Natural killer cell (primary cell): ENCODE results near the gene IFTAP. TPM values are rescaled to one million over a fixed set of nuclear protein-coding genes. Genes with fewer than 3 reads are reported as not detected.

Experiments
- ATAC-seq, 3 donors: fragments of 150-1000 bp in 2 of 3; fragments of 200-7000 bp in 1 of 3; cut with Tn5 transposase; 1 replicate in 1 of 3; 2 replicates in 2 of 3; pipeline ENCODE4 v1.10.0; 2021; ENCODE audit warnings: mild to moderate bottlenecking in 2 of 3, moderate library complexity in 2 of 3
- DNase-seq, 2 donors: peaks; one replicate each; pipeline versions ENCODE4 v3.0.0 to v3.0.0-alpha.2; 2013 to 2021; ENCODE audit warnings: mixed read lengths in 1 of 2
- H3K27ac ChIP-seq: one replicate; pipeline ENCODE4 v1.5.1; 2013; ENCODE audit warnings: mild to moderate bottlenecking, low read length
- H3K27me3 ChIP-seq: one replicate; pipeline ENCODE4 v1.6.1; 2013; ENCODE audit warnings: low read length; ENCODE audit not compliant: control insufficient read depth, insufficient read depth
- H3K36me3 ChIP-seq: one replicate; pipeline ENCODE4 v1.6.1; 2013; ENCODE audit warnings: low read length; ENCODE audit not compliant: control insufficient read depth, insufficient read depth
- H3K4me1 ChIP-seq: one replicate; pipeline ENCODE4 v1.6.1; 2013; ENCODE audit warnings: low read length; ENCODE audit not compliant: control insufficient read depth, insufficient read depth
- H3K4me3 ChIP-seq: one replicate; pipeline ENCODE4 v1.5.1; 2013; ENCODE audit warnings: low read length
- H3K9me3 ChIP-seq: one replicate; pipeline ENCODE4 v1.6.1; 2013; ENCODE audit warnings: low read length; ENCODE audit not compliant: control insufficient read depth, insufficient read depth
- H3K27ac Mint-ChIP-seq, 2 donors: one replicate each; pipeline ENCODE4 v1.8.0; 2022; ENCODE audit warnings: mild to moderate bottlenecking in 2 of 2, mixed read lengths in 2 of 2, moderate library complexity in 1 of 2
- H3K27me3 Mint-ChIP-seq, 2 donors: one replicate each; pipeline ENCODE4 v1.8.0; 2022; ENCODE audit warnings: low read depth in 2 of 2, mixed read lengths in 2 of 2
- H3K36me3 Mint-ChIP-seq: one replicate; pipeline ENCODE4 v1.8.0; 2022; ENCODE audit warnings: mixed read lengths
- H3K4me1 Mint-ChIP-seq, 2 donors: one replicate each; pipeline ENCODE4 v1.8.0; 2022; ENCODE audit warnings: mixed read lengths in 2 of 2
- H3K4me3 Mint-ChIP-seq: one replicate; pipeline ENCODE4 v1.8.0; 2022; ENCODE audit warnings: mild to moderate bottlenecking, moderate library complexity, mixed read lengths
- H3K9me3 Mint-ChIP-seq, 2 donors: one replicate each; pipeline ENCODE4 v1.8.0; 2022; ENCODE audit warnings: mixed read lengths in 2 of 2
- WGBS: methylation state at CpG from one replicate; pipeline ENCODE4 v1.1.7; 2013; ENCODE audit warnings: missing lambda C conversion rate; ENCODE audit not compliant: insufficient coverage; 5-methylcytosine and 5-hydroxymethylcytosine counted together
- intact Hi-C: fragments of 100-400 bp; cut with micrococcal nuclease; formaldehyde crosslinking; loops from one replicate; pipeline ENCODE4 v1.14.2; 2022
- total RNA-seq, 4 donors: library from RNA; stranded (reverse); fragments of 120-200 nt in 1 of 4; gene quantifications; one replicate each; pipeline versions ENCODE4 v1.2.3 to v1.2.4, GENCODE V29; 2013 to 2022
- TF ChIP-seq, protein P1 (sequence below): fragments of 200-600 bp; IDR thresholded peaks from one replicate; pipeline ENCODE4 v1.8.0; 2022; ENCODE audit warnings: antibody characterized with exemption

IFTAP gene
- total RNA-seq, 3 donors from 2014 or later (not counting 1 experiment from before 2014, with no cell fraction given): 0.94 to 1.9 (median 1.8) TPM

DNA sequence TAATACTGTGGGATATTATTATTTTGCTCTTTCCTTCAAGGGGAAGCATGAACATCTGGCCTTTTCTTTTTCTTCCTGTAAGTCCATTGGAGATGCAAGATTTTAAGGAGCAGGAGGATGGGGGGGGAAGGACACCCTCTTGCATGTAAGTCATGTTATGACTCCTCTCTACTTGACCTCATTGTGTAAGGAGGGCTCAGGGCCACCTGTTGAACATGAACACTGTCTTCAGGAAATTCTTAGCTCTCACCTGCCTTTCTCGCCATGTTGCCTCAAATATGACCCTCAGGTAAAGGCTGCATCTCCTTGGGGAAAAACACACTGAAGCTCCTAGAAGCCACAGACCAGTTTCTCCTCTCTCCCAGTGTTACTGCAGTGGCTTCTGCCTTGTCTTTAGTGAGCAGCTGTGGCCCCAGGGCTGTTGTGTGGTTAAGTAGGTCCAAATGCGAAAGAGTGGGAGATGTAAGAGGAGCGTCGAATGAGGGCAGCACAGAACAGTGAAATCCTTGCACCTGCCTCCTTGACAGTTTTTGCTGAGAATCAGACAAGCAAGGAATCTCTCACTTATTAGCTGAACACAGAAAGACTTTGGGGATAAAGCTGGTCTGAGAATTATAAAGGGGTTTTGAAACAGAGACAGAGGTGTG lies 27.8 kb upstream of the IFTAP start:
- whole genome bisulfite sequencing: 69% methylated on average over 4 of the region's 4 CpGs
- no peak overlapping the region for H3K4me3 Mint-ChIP-seq
- Histone ChIP-seq H3K4me1 (peaks cover 4% of the 10 kb centered on the region), H3K27me3 (peaks cover 2% of the 10 kb centered on the region), H3K9me3 (no peaks in the 10 kb centered on the region), H3K36me3 (no peaks in the 10 kb centered on the region), H3K27ac (no peak overlapping the region), H3K4me3 (no peak overlapping the region)
- H3K36me3 Mint-ChIP-seq: no peaks in the 10 kb centered on the region
- no peaks in the 10 kb centered on the region for H3K9me3 Mint-ChIP-seq
- ATAC-seq (no peak), DNase-seq (no peak)
- peaks cover 12 to 14% of the 10 kb centered on the region in 2 donors for H3K4me1 Mint-ChIP-seq
- H3K27me3 Mint-ChIP-seq: peaks cover 16 to 20% of the 10 kb centered on the region in 2 donors
- intact Hi-C loops: no loop called here
- no peak overlapping the region for H3K27ac Mint-ChIP-seq
- TF ChIP-seq, protein P1, sequence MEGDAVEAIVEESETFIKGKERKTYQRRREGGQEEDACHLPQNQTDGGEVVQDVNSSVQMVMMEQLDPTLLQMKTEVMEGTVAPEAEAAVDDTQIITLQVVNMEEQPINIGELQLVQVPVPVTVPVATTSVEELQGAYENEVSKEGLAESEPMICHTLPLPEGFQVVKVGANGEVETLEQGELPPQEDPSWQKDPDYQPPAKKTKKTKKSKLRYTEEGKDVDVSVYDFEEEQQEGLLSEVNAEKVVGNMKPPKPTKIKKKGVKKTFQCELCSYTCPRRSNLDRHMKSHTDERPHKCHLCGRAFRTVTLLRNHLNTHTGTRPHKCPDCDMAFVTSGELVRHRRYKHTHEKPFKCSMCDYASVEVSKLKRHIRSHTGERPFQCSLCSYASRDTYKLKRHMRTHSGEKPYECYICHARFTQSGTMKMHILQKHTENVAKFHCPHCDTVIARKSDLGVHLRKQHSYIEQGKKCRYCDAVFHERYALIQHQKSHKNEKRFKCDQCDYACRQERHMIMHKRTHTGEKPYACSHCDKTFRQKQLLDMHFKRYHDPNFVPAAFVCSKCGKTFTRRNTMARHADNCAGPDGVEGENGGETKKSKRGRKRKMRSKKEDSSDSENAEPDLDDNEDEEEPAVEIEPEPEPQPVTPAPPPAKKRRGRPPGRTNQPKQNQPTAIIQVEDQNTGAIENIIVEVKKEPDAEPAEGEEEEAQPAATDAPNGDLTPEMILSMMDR: no peak

- Histone ChIP-seq H3K4me1 (peaks cover 4% of the 10 kb centered on the region), H3K36me3 (no peaks in the 10 kb centered on the region), H3K4me3 (no peak within 1 kb of the TSS), H3K27ac (no peak within 1 kb of the TSS), H3K9me3 (no peaks in the 10 kb centered on the region), H3K27me3 (peaks cover 2% of the 10 kb centered on the region)
- no peak within 1 kb of the TSS for H3K27ac Mint-ChIP-seq
- intact Hi-C loops: no loop called here
- H3K4me1 Mint-ChIP-seq: peaks cover 12 to 14% of the 10 kb centered on the region in 2 donors
- H3K27me3 Mint-ChIP-seq: peaks cover 16 to 20% of the 10 kb centered on the region in 2 donors
- TF ChIP-seq, protein P1: no peak
- H3K9me3 Mint-ChIP-seq: no peaks in the 10 kb centered on the region
- no peak for ATAC-seq
- 81% methylated on average over 1 of the region's 1 CpG for WGBS
- H3K4me3 Mint-ChIP-seq: no peak within 1 kb of the TSS
- DNase-seq: no peak
- H3K36me3 Mint-ChIP-seq: no peaks in the 10 kb centered on the region
Observed at GRCh38 chr11:36567694-36568093, 26.6 kb upstream of the IFTAP start, which contains the start of gene RAG1. Gene RAG1, plus strand, starts transcription at chr11:36568007. Its CDS starts 5,298 bp downstream, at chr11:36573305.

DNA sequence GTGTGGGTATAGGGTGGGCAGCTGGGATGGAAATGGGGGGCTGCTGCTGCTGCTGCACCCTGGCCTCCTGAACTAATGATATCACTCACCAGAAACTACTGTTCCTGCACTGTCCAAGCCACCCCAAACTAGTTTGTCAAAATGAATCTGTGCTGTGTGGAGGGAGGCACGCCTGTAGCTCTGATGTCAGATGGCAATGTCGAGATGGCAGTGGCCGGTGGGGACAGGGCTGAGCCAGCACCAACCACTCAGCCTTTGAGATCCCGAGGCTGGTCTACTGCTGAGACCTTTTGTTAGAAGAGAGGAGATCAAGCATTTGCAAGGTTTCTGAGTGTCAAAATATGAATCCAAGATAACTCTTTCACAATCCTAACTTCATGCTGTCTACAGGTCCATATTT lies 25.2 kb upstream of the IFTAP start:
- no peaks in the 10 kb centered on the region for H3K9me3 Mint-ChIP-seq
- H3K4me3 Mint-ChIP-seq: no peak overlapping the region
- H3K9me3 ChIP-seq: no peaks in the 10 kb centered on the region
- no peak overlapping the region for H3K27ac ChIP-seq
- ATAC-seq: no peak
- H3K36me3 Mint-ChIP-seq: no peaks in the 10 kb centered on the region
- peaks cover 2% of the 10 kb centered on the region for H3K27me3 ChIP-seq
- peaks cover 16 to 20% of the 10 kb centered on the region in 2 donors for H3K27me3 Mint-ChIP-seq
- TF ChIP-seq, protein P1: no peak
- H3K27ac Mint-ChIP-seq: no peak overlapping the region
- H3K36me3 ChIP-seq: peaks cover 1% of the 10 kb centered on the region
- no peak for DNase-seq
- peaks cover 4% of the 10 kb centered on the region for H3K4me1 ChIP-seq
- intact Hi-C loops: no loop called here
- 68% methylated on average over 4 of the region's 4 CpGs for WGBS
- H3K4me1 Mint-ChIP-seq: peaks cover 10 to 13% of the 10 kb centered on the region in 2 donors
- no peak overlapping the region for H3K4me3 ChIP-seq

DNA sequence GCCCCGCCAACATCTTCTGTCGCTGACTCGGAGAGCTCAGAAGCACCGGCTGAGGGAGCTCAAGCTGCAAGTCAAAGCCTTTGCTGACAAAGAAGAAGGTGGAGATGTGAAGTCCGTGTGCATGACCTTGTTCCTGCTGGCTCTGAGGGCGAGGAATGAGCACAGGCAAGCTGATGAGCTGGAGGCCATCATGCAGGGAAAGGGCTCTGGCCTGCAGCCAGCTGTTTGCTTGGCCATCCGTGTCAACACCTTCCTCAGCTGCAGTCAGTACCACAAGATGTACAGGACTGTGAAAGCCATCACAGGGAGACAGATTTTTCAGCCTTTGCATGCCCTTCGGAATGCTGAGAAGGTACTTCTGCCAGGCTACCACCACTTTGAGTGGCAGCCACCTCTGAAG lies 19.8 kb upstream of the IFTAP start:
- Mint-ChIP-seq H3K4me3 (no peak overlapping the region), H3K9me3 (no peaks in the 10 kb centered on the region), H3K27me3 (peaks cover 0 to 15% of the 10 kb centered on the region in 2 donors), H3K4me1 (no peaks in the 10 kb centered on the region), H3K27ac (no peak overlapping the region), H3K36me3 (no peaks in the 10 kb centered on the region)
- ATAC-seq: no peak
- Histone ChIP-seq H3K36me3 (peaks cover 1% of the 10 kb centered on the region), H3K9me3 (no peaks in the 10 kb centered on the region), H3K4me3 (no peak overlapping the region), H3K27ac (no peak overlapping the region), H3K27me3 (no peaks in the 10 kb centered on the region), H3K4me1 (no peaks in the 10 kb centered on the region)
- DNase-seq: no peak
- TF ChIP-seq, protein P1: no peak
- WGBS: 84% methylated on average over 8 of the region's 8 CpGs
- intact Hi-C loops: no loop called here
